ENCODE data around the gene TP53I3. TPM values are rescaled to one million over a fixed set of nuclear protein-coding genes. Genes with fewer than 3 reads are reported as not detected.
"Not testable (repeated sequence)": the region's sequence is repeated elsewhere in the genome, so short reads cannot be mapped to it uniquely, and the experiment has no call there.

TP53I3 gene
- total and polyA plus RNA-seq, 8 donors = 17.0 to 43.0 (median 22.7) TPM

DNA sequence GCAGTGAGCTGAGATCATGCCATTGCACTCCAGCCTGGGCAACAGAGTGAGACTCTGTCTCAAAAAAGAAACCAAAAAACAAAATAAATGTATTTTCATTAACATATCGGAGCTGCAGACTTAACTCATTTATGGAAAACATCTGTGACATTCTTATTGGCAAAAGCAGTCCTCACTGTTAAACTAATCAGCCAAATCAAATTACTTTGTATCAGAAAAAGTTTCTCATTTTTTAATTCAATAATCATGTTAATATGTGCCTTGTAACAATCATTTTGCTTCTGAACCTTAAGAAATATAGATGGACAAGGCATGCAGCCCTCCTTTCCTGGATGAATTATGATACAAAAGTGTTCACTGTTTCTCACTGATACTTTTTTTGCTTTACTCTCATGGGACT lies 18.0 kb upstream of the TP53I3 start:
- Histone ChIP-seq H3K4me3 (no peak overlapping the region), H3K27ac (no peak overlapping the region), H3K4me1 (no peaks in the 10 kb centered on the region), H3K36me3 (no peaks in the 10 kb centered on the region), H3K27me3 (no peaks in the 10 kb centered on the region), H3K9me3 (no peaks in the 10 kb centered on the region)
- DNase-seq (no peak), ATAC-seq (no peak), FAIRE-seq (no peak)
- 94 to 98% methylated on average over 1 of the region's 1 CpG for WGBS, 2 donors
- intact Hi-C loops (cut with DNase I) = no loop called here
- no peak for TF ChIP-seq CTCF (IDR thresholded peaks at IDR 0.05)

- Histone ChIP-seq H3K36me3 (no peaks in the 10 kb centered on the region), H3K4me1 (no peaks in the 10 kb centered on the region), H3K9me3 (no peaks in the 10 kb centered on the region), H3K27me3 (no peaks in the 10 kb centered on the region), H3K4me3 (no peak overlapping the region), H3K27ac (no peak overlapping the region)
- FAIRE-seq = no peak
- DNase-seq = no peak
- no peak for TF ChIP-seq CTCF (IDR thresholded peaks at IDR 0.05)
- intact Hi-C loops (cut with DNase I) = no loop called here
- 61 to 85% methylated on average over 2 of the region's 2 CpGs for WGBS, 2 donors
- no peak for ATAC-seq
Observed at GRCh38 chr2:24101992-24102391, 17.4 kb upstream of the TP53I3 start.

GRCh38 chr2:24100732-24101131 lies 16.1 kb upstream of the TP53I3 start:
- DNase-seq, H3K27ac ChIP-seq: not testable (repeated sequence)
- WGBS, 2 donors = 86% methylated on average over 2 of the region's 2 CpGs

DNA sequence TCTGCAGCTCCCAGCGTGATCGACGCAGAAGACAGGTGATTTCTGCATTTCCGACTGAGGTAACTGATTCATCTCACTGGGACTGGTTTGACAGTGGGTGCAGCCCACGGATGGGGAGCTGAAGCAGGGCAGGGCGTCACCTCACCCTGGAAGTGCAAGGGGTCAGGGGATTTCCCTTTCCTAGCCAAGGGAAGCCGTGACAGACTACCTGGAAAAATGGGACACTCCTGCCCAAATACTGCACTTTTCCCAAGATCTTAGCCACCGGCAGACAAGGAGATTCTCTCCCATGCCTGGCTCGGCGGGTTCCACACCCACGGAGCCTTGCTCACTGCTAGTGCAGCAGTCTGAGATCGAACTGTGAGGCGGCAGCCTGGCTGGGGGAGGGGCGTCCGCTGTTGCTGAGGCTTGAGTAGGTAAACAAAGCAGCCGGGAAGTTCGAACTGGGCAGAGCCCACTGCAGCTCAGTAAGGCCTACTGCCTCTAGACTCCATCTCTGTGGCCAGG lies 10.6 kb upstream of the TP53I3 start:
- H3K4me1 ChIP-seq; H3K27ac ChIP-seq; H3K4me3 ChIP-seq; FAIRE-seq; H3K36me3 ChIP-seq; H3K9me3 ChIP-seq; DNase-seq; intact Hi-C loops (cut with DNase I); ATAC-seq; H3K27me3 ChIP-seq: not testable (repeated sequence)
- 70 to 78% methylated on average over 17 of the region's 17 CpGs for WGBS, 2 donors

More at GRCh38 chr2:24100732-24101131, 16.1 kb upstream of the TP53I3 start:
- H3K27me3 ChIP-seq; intact Hi-C loops (cut with DNase I); H3K4me1 ChIP-seq; H3K4me3 ChIP-seq; FAIRE-seq; H3K9me3 ChIP-seq; ATAC-seq; H3K36me3 ChIP-seq: not testable (repeated sequence)

DNA sequence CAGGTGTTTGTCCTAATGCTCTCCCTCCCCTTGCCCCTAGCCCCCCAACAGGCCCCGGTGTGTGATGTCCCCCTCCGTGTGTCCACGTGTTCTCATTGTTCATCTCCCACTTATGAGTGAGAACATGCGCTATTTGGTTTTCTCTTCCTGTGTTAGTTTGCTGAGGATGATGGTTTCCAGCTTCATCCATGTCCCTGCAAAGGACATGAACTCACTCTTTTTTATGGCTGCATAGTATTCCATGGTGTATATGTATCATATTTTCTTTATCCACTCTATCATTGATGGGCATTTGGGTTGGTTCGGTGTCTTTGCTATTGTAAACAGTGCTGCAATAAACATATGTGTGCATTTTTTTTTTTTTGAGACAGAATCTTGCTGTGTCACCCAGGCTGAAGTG lies 8.6 kb upstream of the TP53I3 start:
- H3K36me3 ChIP-seq; FAIRE-seq; DNase-seq; H3K4me3 ChIP-seq; ATAC-seq; H3K27ac ChIP-seq; intact Hi-C loops (cut with DNase I); H3K9me3 ChIP-seq; H3K4me1 ChIP-seq; H3K27me3 ChIP-seq: not testable (repeated sequence)
- WGBS, 2 donors = 97 to 99% methylated on average over 5 of the region's 5 CpGs

DNA sequence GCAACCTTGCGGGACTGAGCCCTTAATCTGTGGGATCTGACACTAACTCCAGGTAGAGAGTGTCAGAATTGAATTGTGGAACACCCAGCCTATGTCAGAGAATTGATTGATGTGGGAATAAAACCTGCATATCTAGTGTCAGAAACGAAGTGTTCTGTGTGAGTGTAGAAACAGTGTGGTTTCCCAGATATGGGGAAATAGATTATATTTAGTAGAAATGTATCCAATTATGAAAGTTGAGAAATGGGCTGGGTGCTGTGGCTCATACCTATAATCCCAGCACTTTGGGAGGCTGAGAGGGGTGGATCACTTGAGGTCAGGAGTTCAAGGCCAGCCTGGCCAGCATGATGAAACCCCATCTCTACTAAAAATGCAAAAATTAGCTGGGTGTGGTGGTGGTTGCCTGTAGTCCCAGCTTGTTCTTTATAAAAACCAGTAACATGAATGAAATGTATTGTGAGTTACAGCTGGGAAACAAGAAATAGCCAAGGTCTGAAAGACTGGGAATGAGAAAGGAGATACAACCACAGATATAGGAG lies 4.3 kb upstream of the TP53I3 start:
- intact Hi-C loops (cut with DNase I) = no loop called here
- no peak for FAIRE-seq
- Histone ChIP-seq H3K36me3 (no peaks in the 10 kb centered on the region), H3K27ac (no peak overlapping the region), H3K27me3 (no peaks in the 10 kb centered on the region), H3K4me3 (no peak overlapping the region), H3K4me1 (no peaks in the 10 kb centered on the region), H3K9me3 (no peaks in the 10 kb centered on the region)
- ATAC-seq = no peak
- no peak for DNase-seq
- 48 to 55% methylated on average over 2 of the region's 2 CpGs for WGBS, 2 donors
- no peak for TF ChIP-seq CTCF (IDR thresholded peaks at IDR 0.05)
